CD14-positive monocyte (primary cell): Measurements from ENCODE around the gene CLDN34. TPM values are rescaled to one million over a fixed set of nuclear protein-coding genes. Genes with fewer than 3 reads are reported as not detected.

ENCODE experiments used
- DNase-seq, 3 donors: peaks; one replicate each; pipeline ENCODE4 v3.0.0-alpha.2; 2011 to 2022
- H2AFZ ChIP-seq: 2 replicates; pipeline ENCODE4 v1.6.0; 2012; ENCODE audit warnings: mild to moderate bottlenecking, low read depth, low read length, inconsistent platforms; ENCODE audit not compliant: insufficient read depth, poor library complexity, severe bottlenecking
- H3K27ac ChIP-seq, 2 donors: 1 replicate in 1 of 2; 2 replicates in 1 of 2; pipeline ENCODE4 v1.5.1; 2012 to 2013; ENCODE audit warnings: low read length in 2 of 2, control low read depth in 1 of 2, inconsistent platforms in 1 of 2, low read depth in 1 of 2, mild to moderate bottlenecking in 1 of 2
- H3K27me3 ChIP-seq, 2 donors: one replicate each; pipeline versions ENCODE4 v1.6.0 to v1.6.1; 2011 to 2013; ENCODE audit warnings: low read length in 2 of 2; ENCODE audit not compliant: control insufficient read depth in 2 of 2, insufficient read depth in 2 of 2
- H3K36me3 ChIP-seq, 2 donors: replicated peaks in 1 of 2; 1 replicate in 1 of 2; 2 replicates in 1 of 2; pipeline versions ENCODE4 v1.5.1 to v1.6.1; 2012 to 2013; ENCODE audit warnings: low read length in 2 of 2, control low read depth in 1 of 2, inconsistent platforms in 1 of 2, mild to moderate bottlenecking in 1 of 2; ENCODE audit not compliant: insufficient read depth in 2 of 2, control insufficient read depth in 1 of 2
- H3K4me1 ChIP-seq, 2 donors: 1 replicate in 1 of 2; 2 replicates in 1 of 2; pipeline versions ENCODE4 v1.5.1 to v1.6.1; 2012 to 2013; ENCODE audit warnings: low read length in 2 of 2, control low read depth in 1 of 2, inconsistent platforms in 1 of 2, mild to moderate bottlenecking in 1 of 2, moderate library complexity in 1 of 2; ENCODE audit not compliant: insufficient read depth in 2 of 2, control insufficient read depth in 1 of 2
- H3K4me2 ChIP-seq: replicated peaks from 2 replicates; pipeline ENCODE3; 2012; ENCODE audit warnings: low read length, moderate library complexity, mild to moderate bottlenecking; ENCODE audit not compliant: poor library complexity, severe bottlenecking; ENCODE audit errors: extremely low read depth
- H3K4me3 ChIP-seq, 3 experiments: fragments of 200-600 bp in 1 of 3; sonication (generic) in 1 of 3; replicated peaks in 1 of 3; 1 replicate in 2 of 3; 2 replicates in 1 of 3; pipeline ENCODE4 v1.5.1; 2011 to 2013; ENCODE audit warnings: low read length in 3 of 3, mild to moderate bottlenecking in 3 of 3, control low read depth in 2 of 3, low read depth in 2 of 3, inconsistent platforms in 1 of 3, moderate library complexity in 1 of 3
- H3K79me2 ChIP-seq: 2 replicates; pipeline ENCODE4 v1.6.0; 2012; ENCODE audit warnings: mild to moderate bottlenecking, control low read depth, inconsistent platforms, low read length, moderate library complexity; ENCODE audit not compliant: insufficient read depth
- H3K9ac ChIP-seq: 2 replicates; pipeline ENCODE4 v1.6.0; 2017; ENCODE audit warnings: low read length, mild to moderate bottlenecking; ENCODE audit not compliant: insufficient read depth, poor library complexity, severe bottlenecking
- H3K9me3 ChIP-seq, 2 donors: replicated peaks in 1 of 2; 1 replicate in 1 of 2; 2 replicates in 1 of 2; pipeline versions ENCODE4 v1.5.1 to v1.6.1; 2012 to 2013; ENCODE audit warnings: low read length in 2 of 2, control low read depth in 1 of 2; ENCODE audit not compliant: control insufficient read depth in 1 of 2, insufficient read depth in 1 of 2
- H4K20me1 ChIP-seq: 2 replicates; pipeline ENCODE4 v1.6.0; 2012; ENCODE audit warnings: mild to moderate bottlenecking, low read length, control low read depth, moderate library complexity; ENCODE audit not compliant: insufficient read depth
- H3K27ac Mint-ChIP-seq, 7 donors: one replicate each; pipeline ENCODE4 v1.8.0; 2020; ENCODE audit warnings: mild to moderate bottlenecking in 7 of 7, mixed read lengths in 7 of 7, moderate library complexity in 6 of 7, inconsistent platforms in 2 of 7
- H3K27me3 Mint-ChIP-seq, 3 donors: one replicate each; pipeline ENCODE4 v1.8.0; 2021 to 2022; ENCODE audit warnings: low read depth in 3 of 3, mild to moderate bottlenecking in 3 of 3, mixed read lengths in 3 of 3, moderate library complexity in 3 of 3, inconsistent platforms in 1 of 3
- H3K36me3 Mint-ChIP-seq, 2 donors: one replicate each; pipeline ENCODE4 v1.8.0; 2020; ENCODE audit warnings: mixed read lengths in 2 of 2, inconsistent platforms in 1 of 2, mild to moderate bottlenecking in 1 of 2
- H3K4me1 Mint-ChIP-seq: one replicate; pipeline ENCODE4 v1.8.0; 2020; ENCODE audit warnings: mild to moderate bottlenecking, mixed read lengths
- H3K4me3 Mint-ChIP-seq, 2 donors: one replicate each; pipeline ENCODE4 v1.8.0; 2020; ENCODE audit warnings: mild to moderate bottlenecking in 2 of 2, mixed read lengths in 2 of 2, moderate library complexity in 1 of 2
- H3K9me3 Mint-ChIP-seq, 7 donors: one replicate each; pipeline ENCODE4 v1.8.0; 2020 to 2022; ENCODE audit warnings: mixed read lengths in 7 of 7, mild to moderate bottlenecking in 6 of 7, moderate library complexity in 6 of 7, inconsistent platforms in 2 of 7
- CTCF ChIP-seq: fragments of 200-600 bp; IDR thresholded peaks from one replicate; pipeline ENCODE4 v1.8.0; 2022; ENCODE audit warnings: antibody characterized with exemption, mild to moderate bottlenecking
- WGBS: methylation state at CpG from one replicate; pipeline ENCODE4 v1.1.5; 2013; ENCODE audit warnings: missing lambda C conversion rate; ENCODE audit not compliant: insufficient coverage; 5-methylcytosine and 5-hydroxymethylcytosine counted together
- intact Hi-C, 2 donors: fragments of 100-400 bp; cut with micrococcal nuclease; formaldehyde crosslinking; loops; one replicate each; pipeline versions ENCODE4 v1.15.0 to v1.15.1; 2023
- polyA plus RNA-seq, 3 donors: library from polyadenylated mRNA; depleted of rRNA in 1 of 3; unstranded in 2 of 3; stranded (reverse) in 1 of 3; fragments of 300-500 nt in 2 of 3; fragments of >200 nt in 1 of 3; fragmentation: Illumina TruSeq in 2 of 3; gene quantifications; 1 replicate in 2 of 3; 2 replicates in 1 of 3; pipeline ENCODE4 v1.2.3, GENCODE V29; 2012 to 2021

Gene CLDN34
- polyA plus RNA-seq, 3 donors: not detected

- Mint-ChIP-seq H3K4me3 (no peak overlapping the region), H3K36me3 (no peaks in the 10 kb centered on the region), H3K27me3 (peaks cover 1 to 27% (median 1%) of the 10 kb centered on the region in 3 donors), H3K27ac (no peak overlapping the region), H3K9me3 (peaks cover 0 to 11% (median 3%) of the 10 kb centered on the region in 7 donors), H3K4me1 (peaks cover 42% of the 10 kb centered on the region)
- Histone ChIP-seq H4K20me1 (no peaks in the 10 kb centered on the region), H3K27ac (no peak overlapping the region), H2AFZ (no peak overlapping the region), H3K4me3 (no peak overlapping the region), H3K27me3 (peaks cover 0 to 9% of the 10 kb centered on the region in 2 donors), H3K4me1 (peaks cover 38 to 45% of the 10 kb centered on the region in 2 donors), H3K36me3 (no peaks in the 10 kb centered on the region), H3K9me3 (no peaks in the 10 kb centered on the region), H3K79me2 (no peaks in the 10 kb centered on the region), H3K4me2 (no peak overlapping the region), H3K9ac (no peak overlapping the region)
- TF ChIP-seq CTCF: no peak
- intact Hi-C loops: no loop called here
- DNase-seq: peak; percentile 31 to 54 (median 49)
- no CpG with 5 or more reads among the region's 3 CpGs for WGBS
Observed at GRCh38 chrX:10007621-10008020, 40.5 kb downstream of the CLDN34 start.

- H3K36me3 ChIP-seq: no peaks in the 10 kb centered on the region
- DNase-seq: no peak
- intact Hi-C loops: no loop called here
- Mint-ChIP-seq H3K9me3 (peaks cover 0 to 15% (median 4%) of the 10 kb centered on the region in 7 donors), H3K36me3 (peaks cover 0 to 2% of the 10 kb centered on the region in 2 donors), H3K4me1 (peaks cover 47% of the 10 kb centered on the region), H3K27me3 (peaks cover 1 to 35% (median 1%) of the 10 kb centered on the region in 3 donors), H3K4me3 (no peak overlapping the region), H3K27ac (no peak overlapping the region)
- no peak overlapping the region for H3K27ac ChIP-seq
- H3K9me3 ChIP-seq: no peaks in the 10 kb centered on the region
- no peaks in the 10 kb centered on the region for H4K20me1 ChIP-seq
- H3K4me3 ChIP-seq: no peak overlapping the region
- no peak overlapping the region for H3K4me2 ChIP-seq
- no peak overlapping the region for H3K9ac ChIP-seq
- no peaks in the 10 kb centered on the region for H3K79me2 ChIP-seq
- H2AFZ ChIP-seq: no peak overlapping the region
- H3K4me1 ChIP-seq: peaks cover 38 to 46% of the 10 kb centered on the region in 2 donors
- no CpG with 5 or more reads among the region's 2 CpGs for WGBS
- H3K27me3 ChIP-seq: peaks cover 0 to 9% of the 10 kb centered on the region in 2 donors
- TF ChIP-seq CTCF: no peak
Observed at GRCh38 chrX:10008483-10009056, 41.4 kb downstream of the CLDN34 start.
